Muscle of leg (tissue), 11 donors: ENCODE measurements around the gene CNTNAP5. TPM values are rescaled to one million over a fixed set of nuclear protein-coding genes. Genes with fewer than 3 reads are reported as not detected.

ENCODE experiments used
- DNase-seq: peaks from one replicate; pipeline ENCODE4 v3.0.0; 2013
- H3K27ac ChIP-seq: one replicate; pipeline ENCODE4 v1.5.1; 2013; ENCODE audit warnings: mild to moderate bottlenecking, low read length, control low read depth
- H3K27me3 ChIP-seq: one replicate; pipeline ENCODE4 v1.6.1; 2013; ENCODE audit warnings: low read length; ENCODE audit not compliant: control insufficient read depth, insufficient read depth
- H3K36me3 ChIP-seq: one replicate; pipeline ENCODE4 v1.6.1; 2013; ENCODE audit warnings: low read length; ENCODE audit not compliant: control insufficient read depth, insufficient read depth
- H3K4me1 ChIP-seq: one replicate; pipeline ENCODE4 v1.6.1; 2013; ENCODE audit warnings: low read length; ENCODE audit not compliant: control insufficient read depth, insufficient read depth
- H3K4me3 ChIP-seq: one replicate; pipeline ENCODE4 v1.5.1; 2013; ENCODE audit warnings: low read length, control low read depth
- H3K9me3 ChIP-seq: replicated peaks from 2 replicates; pipeline ENCODE4 v1.6.1; 2013; ENCODE audit warnings: low read depth, low read length; ENCODE audit not compliant: control insufficient read depth
- whole genome bisulfite sequencing: methylation state at CpG from one replicate; pipeline ENCODE4 v1.1.5; 2013; ENCODE audit warnings: missing lambda C conversion rate; ENCODE audit not compliant: insufficient coverage; 5-methylcytosine and 5-hydroxymethylcytosine counted together
- polyA plus RNA-seq, 8 donors: library from polyadenylated mRNA; unstranded; fragments of 120-200 nt; gene quantifications; one replicate each; pipeline versions ENCODE4 v1.2.1 to v1.2.3, GENCODE V29; 2013; ENCODE audit warnings: inconsistent platforms in 1 of 8, low replicate concordance in 1 of 8; ENCODE audit not compliant: insufficient read length in 8 of 8, insufficient read depth in 1 of 8
- total RNA-seq: library from RNA; stranded (reverse); fragments of 120-200 nt; gene quantifications from one replicate; pipeline ENCODE4 v1.2.4, GENCODE V29; 2013

The CNTNAP5 gene
- total and polyA plus RNA-seq, 9 donors, result 0.08 to 0.75 (median 0.16) TPM

GRCh38 chr2:124683536-124684428 lies 658.7 kb downstream of the CNTNAP5 start:
- H3K9me3 ChIP-seq, result no peaks in the 10 kb centered on the region
- no peaks in the 10 kb centered on the region for H3K27me3 ChIP-seq
- no peak overlapping the region for H3K4me3 ChIP-seq
- no peaks in the 10 kb centered on the region for H3K36me3 ChIP-seq
- H3K27ac ChIP-seq, result no peak overlapping the region
- WGBS, result no CpG with 5 or more reads among the region's 6 CpGs
- DNase-seq, result no peak
- H3K4me1 ChIP-seq, result peaks cover 2% of the 10 kb centered on the region

GRCh38 chr2:124689348-124689747 lies 664.3 kb downstream of the CNTNAP5 start:
- no peaks in the 10 kb centered on the region for H3K36me3 ChIP-seq
- no peaks in the 10 kb centered on the region for H3K27me3 ChIP-seq
- 100% methylated on average over 1 of the region's 3 CpGs for WGBS
- H3K27ac ChIP-seq, result no peak overlapping the region
- H3K9me3 ChIP-seq, result no peaks in the 10 kb centered on the region
- H3K4me1 ChIP-seq, result peaks cover 1% of the 10 kb centered on the region
- H3K4me3 ChIP-seq, result no peak overlapping the region
- DNase-seq, result no peak

GRCh38 chr2:124692216-124692615 lies 667.1 kb downstream of the CNTNAP5 start:
- H3K4me1 ChIP-seq, result no peaks in the 10 kb centered on the region
- no peaks in the 10 kb centered on the region for H3K36me3 ChIP-seq
- no peaks in the 10 kb centered on the region for H3K27me3 ChIP-seq
- no peak overlapping the region for H3K27ac ChIP-seq
- H3K4me3 ChIP-seq, result no peak overlapping the region
- DNase-seq, result no peak
- H3K9me3 ChIP-seq, result no peaks in the 10 kb centered on the region

GRCh38 chr2:124692707-124693106 lies 667.6 kb downstream of the CNTNAP5 start:
- H3K9me3 ChIP-seq, result no peaks in the 10 kb centered on the region
- peak; percentile 19 for DNase-seq
- no peak overlapping the region for H3K4me3 ChIP-seq
- H3K36me3 ChIP-seq, result no peaks in the 10 kb centered on the region
- no peak overlapping the region for H3K27ac ChIP-seq
- no CpG with 5 or more reads among the region's 1 CpG for WGBS
- H3K27me3 ChIP-seq, result no peaks in the 10 kb centered on the region
- H3K4me1 ChIP-seq, result no peaks in the 10 kb centered on the region

- H3K9me3 ChIP-seq, result no peaks in the 10 kb centered on the region
- H3K27me3 ChIP-seq, result no peaks in the 10 kb centered on the region
- H3K4me3 ChIP-seq, result no peak overlapping the region
- WGBS, result 50% methylated on average over 1 of the region's 1 CpG
- H3K36me3 ChIP-seq, result no peaks in the 10 kb centered on the region
- no peak for DNase-seq
- H3K27ac ChIP-seq, result no peak overlapping the region
- no peaks in the 10 kb centered on the region for H3K4me1 ChIP-seq
These were observed 668.1 kb downstream of the CNTNAP5 start for GRCh38 chr2:124693156-124693555.

GRCh38 chr2:124698979-124699565 lies 674.0 kb downstream of the CNTNAP5 start:
- no peak for DNase-seq
- no CpG with 5 or more reads among the region's 4 CpGs for WGBS
- H3K27me3 ChIP-seq, result no peaks in the 10 kb centered on the region

GRCh38 chr2:124702777-124703176 lies 677.7 kb downstream of the CNTNAP5 start:
- Histone ChIP-seq H3K36me3 (no peaks in the 10 kb centered on the region), H3K4me3 (no peak overlapping the region), H3K9me3 (no peaks in the 10 kb centered on the region), H3K27me3 (no peaks in the 10 kb centered on the region), H3K27ac (no peak overlapping the region), H3K4me1 (no peaks in the 10 kb centered on the region)
- DNase-seq, result no peak

More at GRCh38 chr2:124698979-124699565, 674.0 kb downstream of the CNTNAP5 start:
- H3K36me3 ChIP-seq, result no peaks in the 10 kb centered on the region
- no peak overlapping the region for H3K27ac ChIP-seq
- H3K9me3 ChIP-seq, result no peaks in the 10 kb centered on the region
- H3K4me3 ChIP-seq, result no peak overlapping the region
- H3K4me1 ChIP-seq, result no peaks in the 10 kb centered on the region

GRCh38 chr2:124704071-124704925 lies 679.2 kb downstream of the CNTNAP5 start:
- H3K27me3 ChIP-seq, result no peaks in the 10 kb centered on the region
- no peak for DNase-seq
- no peaks in the 10 kb centered on the region for H3K36me3 ChIP-seq
- no peaks in the 10 kb centered on the region for H3K4me1 ChIP-seq
- H3K4me3 ChIP-seq, result no peak overlapping the region
- 80% methylated on average over 2 of the region's 5 CpGs for WGBS
- no peaks in the 10 kb centered on the region for H3K9me3 ChIP-seq
- no peak overlapping the region for H3K27ac ChIP-seq

- no peak overlapping the region for H3K27ac ChIP-seq
- H3K9me3 ChIP-seq, result no peaks in the 10 kb centered on the region
- no peaks in the 10 kb centered on the region for H3K27me3 ChIP-seq
- WGBS, result 50% methylated on average over 2 of the region's 3 CpGs
- H3K4me1 ChIP-seq, result no peaks in the 10 kb centered on the region
- no peak overlapping the region for H3K4me3 ChIP-seq
- no peak for DNase-seq
- H3K36me3 ChIP-seq, result no peaks in the 10 kb centered on the region
These were observed 683.6 kb downstream of the CNTNAP5 start for GRCh38 chr2:124708661-124709060.

GRCh38 chr2:124713969-124714368 lies 688.9 kb downstream of the CNTNAP5 start:
- no peak overlapping the region for H3K4me3 ChIP-seq
- no CpG with 5 or more reads among the region's 2 CpGs for WGBS
- no peak for DNase-seq
- H3K27me3 ChIP-seq, result no peaks in the 10 kb centered on the region
- H3K27ac ChIP-seq, result no peak overlapping the region
- no peaks in the 10 kb centered on the region for H3K36me3 ChIP-seq
- H3K9me3 ChIP-seq, result no peaks in the 10 kb centered on the region
- H3K4me1 ChIP-seq, result no peaks in the 10 kb centered on the region
